Hematopoietic multipotent progenitor cell treated with erythropoietin and hydrocortisone succinate and interleukin-3 and kit ligand, for 6 days (in vitro differentiated cells): ENCODE data around the gene TOB1.

Experiments
- DNase-seq: peaks from one replicate; pipeline ENCODE4 v3.0.0-alpha.2; 2015

The TOB1 gene

GRCh38 chr17:50830994-50831393 lies 35.2 kb downstream of the TOB1 start:
- DNase-seq, result no peak

- no peak for DNase-seq
These were observed 35.8 kb downstream of the TOB1 start for GRCh38 chr17:50830352-50830751.

DNA sequence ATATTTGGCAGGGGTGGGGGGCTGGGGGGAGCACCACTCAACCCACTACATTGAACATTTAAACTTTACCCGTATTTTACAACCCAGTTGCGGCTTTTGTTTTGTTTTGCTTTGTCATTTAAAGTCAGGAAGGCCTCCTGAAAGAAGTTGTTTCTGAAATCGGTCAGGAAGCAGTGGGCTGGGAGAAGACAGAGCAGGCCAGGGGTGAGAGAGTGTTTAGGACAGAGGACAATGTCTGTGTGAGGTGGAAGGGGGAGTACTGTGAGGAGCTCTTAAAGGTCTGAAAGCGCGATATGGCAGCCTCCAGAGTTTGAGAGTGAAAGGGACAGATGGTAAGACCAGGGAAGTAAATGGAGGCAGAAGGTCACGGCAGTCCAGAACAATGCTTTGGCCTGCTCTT lies 36.8 kb downstream of the TOB1 start:
- DNase-seq, result no peak

GRCh38 chr17:50828508-50829170 lies 37.5 kb downstream of the TOB1 start:
- no peak for DNase-seq

DNA sequence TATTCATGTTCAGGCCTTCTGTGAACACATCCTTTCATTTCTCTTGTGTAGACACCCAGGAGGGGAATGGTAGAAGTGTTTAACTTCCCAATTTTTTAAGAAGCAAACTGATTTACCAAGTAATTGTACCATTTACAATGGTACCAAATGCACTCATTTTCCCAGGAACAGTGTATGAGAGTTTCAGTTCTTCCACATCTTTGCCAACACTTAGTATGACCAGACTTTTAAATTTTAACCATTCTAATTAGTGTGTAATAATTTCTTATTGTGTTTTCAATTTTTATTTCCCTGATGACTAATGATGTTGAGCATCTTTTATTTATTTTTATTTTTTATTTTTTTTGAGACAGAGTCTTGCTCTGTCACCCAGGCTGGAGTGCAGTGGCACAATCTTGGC lies 41.0 kb downstream of the TOB1 start:
- no peak for DNase-seq

DNA sequence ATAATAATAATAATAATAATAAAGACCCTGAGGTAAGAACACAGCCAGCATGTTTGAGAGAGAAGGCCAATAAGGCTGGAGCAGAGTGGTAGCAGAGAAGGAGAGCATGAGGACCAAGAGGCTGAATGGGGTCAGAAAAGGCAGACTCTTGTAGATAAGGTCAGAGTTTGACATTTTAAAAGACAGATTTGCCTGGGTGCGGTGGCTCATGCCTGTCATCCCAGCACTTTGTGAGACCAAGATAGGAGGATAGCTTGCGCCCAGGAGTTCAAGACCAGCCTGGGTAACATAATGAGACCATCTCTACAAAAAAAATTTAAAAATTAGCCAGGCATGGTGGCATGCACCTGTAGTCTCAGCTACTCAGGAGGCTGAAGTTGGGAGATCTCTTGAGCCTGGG lies 41.7 kb downstream of the TOB1 start:
- no peak for DNase-seq

GRCh38 chr17:50822550-50822949 lies 43.6 kb downstream of the TOB1 start:
- DNase-seq, result no peak

- DNase-seq, result no peak
These were observed 45.5 kb downstream of the TOB1 start for GRCh38 chr17:50820651-50821050.

GRCh38 chr17:50818921-50819657 lies 47.1 kb downstream of the TOB1 start:
- DNase-seq, result no peak

- no peak for DNase-seq
These were observed 47.9 kb downstream of the TOB1 start for GRCh38 chr17:50818261-50818660.

DNA sequence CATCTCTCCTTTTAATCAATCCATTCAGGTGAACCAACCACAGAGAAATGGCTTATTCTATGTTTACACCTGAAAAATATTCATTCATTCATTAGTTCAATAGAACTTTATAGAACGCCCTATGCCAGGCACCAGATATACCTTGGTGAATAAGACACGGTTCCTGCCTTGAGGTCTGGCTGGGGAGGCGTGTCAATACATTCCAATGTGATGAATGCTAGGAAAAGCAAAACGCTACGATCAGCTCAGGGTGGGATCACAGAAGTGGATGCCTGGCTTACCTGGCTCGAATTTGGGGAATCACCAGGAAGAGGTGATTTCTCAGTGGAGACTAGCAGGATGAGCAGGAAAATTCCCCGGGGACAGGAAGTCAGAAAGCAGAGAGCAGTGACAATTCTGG lies 48.3 kb downstream of the TOB1 start:
- no peak for DNase-seq

- DNase-seq, result peak; percentile 70
These were observed 49.1 kb downstream of the TOB1 start for GRCh38 chr17:50816771-50817751.

GRCh38 chr17:50816271-50816670 lies 49.9 kb downstream of the TOB1 start:
- no peak for DNase-seq

GRCh38 chr17:50815400-50815799 lies 50.8 kb downstream of the TOB1 start:
- no peak for DNase-seq

DNA sequence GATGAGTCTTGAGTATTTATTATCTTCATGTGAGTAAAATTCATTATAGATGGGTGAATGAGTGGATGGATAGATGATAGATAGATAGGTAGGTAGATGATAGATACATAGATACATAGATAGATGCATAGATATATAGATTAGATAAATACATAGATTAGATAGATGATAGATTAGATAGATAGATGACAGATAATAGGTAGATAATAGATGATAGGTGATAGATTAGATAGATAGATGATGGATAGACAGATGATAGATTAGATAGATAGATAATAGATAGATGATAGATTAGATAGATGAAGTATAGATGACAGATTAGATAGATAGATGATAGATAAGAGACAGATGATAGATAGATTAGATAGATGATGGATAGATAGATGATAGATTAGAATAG lies 52.6 kb downstream of the TOB1 start:
- no peak for DNase-seq
